ENCODE data around the gene LYZL6. TPM values are rescaled to one million over a fixed set of nuclear protein-coding genes. Genes with fewer than 3 reads are reported as not detected.
A peak's percentile ranks its signal among the peaks of the same experiment; 100 is the strongest.

The LYZL6 gene
- total RNA-seq, 1 experiment from 2014 or later: not detected

DNA sequence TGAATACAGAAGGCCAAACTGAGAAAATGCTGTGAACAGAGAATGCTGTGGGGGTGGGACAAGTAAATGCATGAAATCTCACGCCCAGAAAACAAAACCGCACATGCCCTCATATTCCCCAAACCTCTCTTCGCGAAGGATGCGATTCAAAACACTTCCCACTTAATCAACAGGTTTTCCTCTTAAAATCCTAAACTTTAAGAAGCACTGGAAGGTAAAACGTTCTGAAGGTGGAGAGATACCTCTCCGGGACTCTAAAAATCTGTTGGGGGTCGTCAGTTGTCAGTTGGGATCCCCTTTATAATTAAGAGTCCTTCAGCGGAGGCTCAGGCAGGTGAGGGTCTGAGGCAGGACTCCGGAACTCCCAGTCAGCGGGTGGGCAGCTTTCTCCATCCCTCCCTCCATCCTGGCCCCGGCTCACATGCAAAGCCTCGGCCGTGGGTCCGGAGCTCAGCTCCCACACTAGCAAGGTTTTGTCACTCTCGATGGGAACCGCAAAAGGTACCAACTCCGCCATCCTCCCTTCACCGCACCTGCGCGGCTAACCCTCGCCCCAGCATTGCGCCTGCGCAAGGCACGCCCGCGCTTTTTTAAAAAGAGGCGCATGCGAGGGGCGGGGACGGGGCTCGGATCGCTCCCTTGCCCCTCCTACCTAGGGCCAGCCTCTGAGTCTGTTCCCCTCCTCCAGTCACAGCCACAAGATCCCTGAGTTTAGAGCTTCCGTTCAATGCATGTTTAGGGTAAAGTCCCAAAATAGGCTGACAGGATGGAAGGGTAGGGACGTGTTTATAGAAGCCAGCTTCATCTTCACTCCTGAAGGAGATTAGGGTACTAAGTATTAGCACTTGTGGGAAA lies 13.1 kb downstream of the LYZL6 start, which contains the start of gene RDM1:
Gene RDM1, minus strand, starts transcription at position 563 of the 855 bp plus-strand sequence. Its CDS starts 46 bp downstream, at position 517.
- DNase-seq: peak; percentile 97
- no peaks in the 10 kb centered on the region for H3K36me3 ChIP-seq (replicated peaks; ENCODE audit: control insufficient read depth, insufficient read depth, low read length)
- H3K4me3 ChIP-seq (ENCODE audit: insufficient read depth, low read depth, low read length): peak within 1 kb of the TSS; percentile 76
- peaks cover 1% of the 10 kb centered on the region; the same call in 1 of the 2 replicates for H3K27me3 ChIP-seq (ENCODE audit: control insufficient read depth, insufficient read depth, low read length)

DNA sequence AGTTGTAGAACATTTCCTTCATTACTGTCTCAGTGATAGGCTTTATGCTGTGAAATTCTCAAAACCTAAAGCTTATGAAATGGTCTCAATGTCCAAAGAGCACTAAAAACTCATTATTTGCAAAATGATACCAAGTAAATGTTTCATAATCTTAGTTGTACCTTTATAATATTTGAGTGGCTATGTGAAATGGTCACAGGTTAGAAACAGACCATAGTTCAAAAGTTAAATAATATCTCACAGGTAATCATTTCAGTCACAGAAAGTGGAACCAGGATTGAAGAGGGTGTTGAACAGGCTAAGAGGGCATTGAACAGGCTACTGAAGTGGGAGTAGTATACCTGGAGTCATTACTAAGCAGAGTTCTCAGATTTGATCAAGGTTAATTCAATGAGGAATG lies 15.8 kb downstream of the LYZL6 start:
- Histone ChIP-seq H3K27me3 (ENCODE audit: control insufficient read depth, insufficient read depth, low read length) (peaks cover 1% of the 10 kb centered on the region; the same call in 1 of the 2 replicates), H3K4me3 (ENCODE audit: insufficient read depth, low read depth, low read length) (no peak overlapping the region), H3K36me3 (replicated peaks; ENCODE audit: control insufficient read depth, insufficient read depth, low read length) (peaks cover 1% of the 10 kb centered on the region; the same call in 1 of the 2 replicates)
- no peak for DNase-seq

DNA sequence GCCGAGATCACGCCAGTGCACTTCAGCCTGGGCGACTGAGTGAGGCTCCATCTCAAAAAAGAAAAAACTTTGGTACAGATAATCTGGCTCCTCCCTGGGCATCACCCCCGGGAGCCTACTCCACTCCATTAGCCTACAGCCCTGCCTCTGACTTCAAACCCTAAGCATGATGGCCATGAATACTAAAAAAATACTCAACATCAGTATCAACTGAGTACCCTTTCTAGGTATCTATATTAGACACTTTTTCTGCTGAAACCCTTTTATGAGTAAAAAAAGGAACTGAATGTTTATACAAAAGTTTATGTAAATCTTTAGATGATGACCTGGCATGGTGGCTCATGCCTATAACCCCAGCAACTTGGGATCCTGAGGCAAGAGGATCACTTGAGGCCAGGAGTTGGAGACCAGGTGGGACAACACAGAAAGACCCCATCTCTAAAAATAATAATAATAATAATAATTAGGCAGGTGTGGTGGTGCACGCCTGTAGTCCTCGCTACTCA lies 19.9 kb downstream of the LYZL6 start:
- H3K36me3 ChIP-seq (replicated peaks; ENCODE audit: control insufficient read depth, insufficient read depth, low read length): peaks cover 1% of the 10 kb centered on the region; the same call in 1 of the 2 replicates
- H3K4me3 ChIP-seq (ENCODE audit: insufficient read depth, low read depth, low read length): no peak overlapping the region
- no peak for DNase-seq
- no peaks in the 10 kb centered on the region for H3K27me3 ChIP-seq (ENCODE audit: control insufficient read depth, insufficient read depth, low read length)

DNA sequence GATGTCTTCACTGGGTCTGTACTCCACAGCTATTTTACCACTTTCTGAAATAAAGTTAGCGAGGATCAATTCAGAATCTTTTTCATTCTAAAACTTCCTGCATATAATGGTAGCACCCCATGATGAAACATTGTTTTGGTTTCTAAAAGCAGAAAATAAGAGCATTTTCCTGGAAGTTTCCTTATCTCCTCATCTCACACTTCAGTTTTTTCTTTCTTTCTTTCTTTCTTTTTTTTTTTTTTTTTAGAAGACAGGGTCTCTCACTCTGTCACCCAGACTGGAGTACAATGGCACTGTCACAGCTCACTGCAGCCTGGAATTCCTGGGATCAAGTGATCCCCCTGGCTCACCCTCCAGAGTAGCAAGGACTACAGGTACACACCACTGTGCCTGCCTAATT lies 23.3 kb downstream of the LYZL6 start:
- Histone ChIP-seq H3K36me3 (replicated peaks; ENCODE audit: control insufficient read depth, insufficient read depth, low read length) (peaks cover 1% of the 10 kb centered on the region; the same call in 1 of the 2 replicates), H3K27me3 (ENCODE audit: control insufficient read depth, insufficient read depth, low read length) (no peaks in the 10 kb centered on the region), H3K4me3 (ENCODE audit: insufficient read depth, low read depth, low read length) (no peak overlapping the region)
- DNase-seq: no peak

DNA sequence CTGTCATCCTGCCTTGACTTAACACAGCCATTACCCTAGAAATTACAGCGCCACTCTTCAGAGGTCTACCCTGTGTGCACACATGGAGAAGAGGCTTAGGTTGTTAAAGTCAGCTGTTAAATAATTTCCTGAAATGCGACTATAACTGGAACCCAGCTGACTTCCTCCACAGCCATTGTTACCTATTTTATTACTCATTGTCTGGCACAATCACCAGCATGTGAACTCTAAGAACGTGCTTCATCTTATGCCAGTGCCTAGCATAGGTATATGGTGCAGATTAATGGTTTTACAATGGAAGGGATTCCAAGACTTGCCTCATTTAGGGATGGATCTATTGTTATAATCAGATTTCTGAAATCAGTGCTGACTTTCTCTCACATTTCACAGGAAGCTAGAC lies 24.8 kb downstream of the LYZL6 start:
- no peak overlapping the region for H3K4me3 ChIP-seq (ENCODE audit: insufficient read depth, low read depth, low read length)
- DNase-seq: no peak
- no peaks in the 10 kb centered on the region for H3K27me3 ChIP-seq (ENCODE audit: control insufficient read depth, insufficient read depth, low read length)
- no peaks in the 10 kb centered on the region for H3K36me3 ChIP-seq (replicated peaks; ENCODE audit: control insufficient read depth, insufficient read depth, low read length)

DNA sequence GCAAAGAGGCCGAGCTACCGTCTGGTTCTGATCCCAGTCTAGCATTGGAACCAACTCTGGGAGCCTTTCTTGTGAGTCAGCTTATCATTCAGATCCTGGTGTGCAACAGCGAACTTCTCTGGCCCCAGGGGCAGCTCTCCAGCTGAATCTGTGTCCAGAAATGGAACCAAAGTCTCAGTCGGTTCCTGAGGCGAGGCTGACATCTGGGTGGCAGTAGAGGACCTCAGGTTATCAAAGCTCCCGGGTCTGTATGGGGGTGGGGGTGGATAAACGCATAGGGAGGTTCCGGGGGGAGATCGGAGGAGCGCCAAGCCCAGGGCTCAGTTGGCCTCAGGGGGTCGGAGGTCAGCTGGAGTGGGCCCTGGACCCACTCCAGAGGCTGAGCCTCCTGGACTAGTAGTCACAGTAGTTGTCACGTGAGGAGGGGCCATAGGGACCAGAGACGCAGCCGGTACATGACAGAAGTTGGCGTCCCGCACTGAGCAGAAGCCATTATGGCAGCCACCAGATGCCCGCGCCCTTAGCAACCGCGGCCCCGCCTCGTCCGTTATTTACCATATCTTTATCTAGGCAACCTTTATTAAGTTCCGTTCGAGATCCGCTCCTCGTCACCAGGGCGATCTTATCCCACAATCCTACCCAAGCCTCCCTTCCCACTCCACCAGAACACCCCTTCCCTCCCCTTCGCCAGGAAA lies 25.8 kb downstream of the LYZL6 start:
- no peaks in the 10 kb centered on the region for H3K27me3 ChIP-seq (ENCODE audit: control insufficient read depth, insufficient read depth, low read length)
- no peak for DNase-seq
- H3K4me3 ChIP-seq (ENCODE audit: insufficient read depth, low read depth, low read length): no peak overlapping the region
- no peaks in the 10 kb centered on the region for H3K36me3 ChIP-seq (replicated peaks; ENCODE audit: control insufficient read depth, insufficient read depth, low read length)

DNA sequence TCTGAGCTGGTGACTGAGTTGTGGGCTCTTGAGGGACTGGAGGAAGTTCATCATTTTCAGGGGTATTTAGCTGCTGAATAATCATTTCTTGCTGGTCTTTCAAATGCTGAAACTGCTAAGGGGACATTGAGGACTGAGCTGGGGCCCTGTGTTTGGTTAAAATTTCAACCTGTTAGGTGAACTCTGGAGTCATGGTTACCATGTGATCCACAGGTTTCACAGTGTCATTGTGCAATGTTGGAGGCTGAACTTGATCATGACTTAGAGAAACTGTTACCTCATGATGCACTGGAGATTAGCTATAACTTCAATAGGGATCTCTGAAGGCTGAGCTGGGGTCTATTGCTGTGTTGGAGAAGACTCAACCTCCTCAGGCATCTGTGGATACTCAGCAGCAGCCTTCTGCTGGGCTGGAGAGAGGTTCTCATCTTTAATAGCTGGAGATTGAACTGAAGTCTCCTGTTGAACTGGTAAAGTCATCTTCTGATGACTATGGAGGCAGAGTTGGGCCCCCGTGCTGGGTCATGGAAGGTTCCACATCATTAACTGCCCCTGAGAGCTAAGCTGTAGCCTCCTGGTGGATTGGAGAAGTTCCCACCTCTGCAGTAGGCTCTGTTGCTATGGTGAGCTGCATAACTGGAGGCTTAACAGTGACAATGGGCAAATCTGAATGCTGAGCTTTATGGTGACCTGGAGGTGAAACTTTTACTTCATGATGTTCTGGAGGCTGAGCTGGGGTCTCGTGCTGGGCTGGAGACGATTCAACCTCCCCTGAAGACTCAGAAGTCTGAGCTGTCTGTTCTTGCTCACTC lies 28.2 kb downstream of the LYZL6 start:
- H3K27me3 ChIP-seq (ENCODE audit: control insufficient read depth, insufficient read depth, low read length): no peaks in the 10 kb centered on the region
- DNase-seq: no peak
- no peaks in the 10 kb centered on the region for H3K36me3 ChIP-seq (replicated peaks; ENCODE audit: control insufficient read depth, insufficient read depth, low read length)
- no peak overlapping the region for H3K4me3 ChIP-seq (ENCODE audit: insufficient read depth, low read depth, low read length)

DNA sequence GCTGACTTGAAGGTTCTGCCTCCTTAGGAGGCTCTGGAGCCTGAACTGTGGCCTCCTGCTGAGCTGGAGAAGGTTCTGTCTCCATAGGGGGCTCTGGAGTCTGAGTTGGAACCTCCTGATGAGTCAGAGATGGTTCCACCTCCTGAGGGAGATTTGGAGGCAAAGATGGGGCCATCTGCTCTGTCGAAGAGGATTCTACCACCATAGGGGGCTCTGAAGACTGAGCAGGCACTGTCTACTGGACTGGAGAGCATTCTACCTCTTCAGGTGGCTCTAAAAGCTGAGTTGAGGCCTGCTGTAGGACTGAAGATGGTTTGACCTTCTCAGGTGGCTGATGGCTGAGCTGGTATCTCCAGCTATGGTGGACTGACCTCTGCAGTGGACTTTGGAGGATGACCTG lies 29.2 kb downstream of the LYZL6 start:
- Histone ChIP-seq H3K36me3 (replicated peaks; ENCODE audit: control insufficient read depth, insufficient read depth, low read length) (no peaks in the 10 kb centered on the region), H3K4me3 (ENCODE audit: insufficient read depth, low read depth, low read length) (no peak overlapping the region), H3K27me3 (ENCODE audit: control insufficient read depth, insufficient read depth, low read length) (no peaks in the 10 kb centered on the region)
- DNase-seq: no peak

DNA sequence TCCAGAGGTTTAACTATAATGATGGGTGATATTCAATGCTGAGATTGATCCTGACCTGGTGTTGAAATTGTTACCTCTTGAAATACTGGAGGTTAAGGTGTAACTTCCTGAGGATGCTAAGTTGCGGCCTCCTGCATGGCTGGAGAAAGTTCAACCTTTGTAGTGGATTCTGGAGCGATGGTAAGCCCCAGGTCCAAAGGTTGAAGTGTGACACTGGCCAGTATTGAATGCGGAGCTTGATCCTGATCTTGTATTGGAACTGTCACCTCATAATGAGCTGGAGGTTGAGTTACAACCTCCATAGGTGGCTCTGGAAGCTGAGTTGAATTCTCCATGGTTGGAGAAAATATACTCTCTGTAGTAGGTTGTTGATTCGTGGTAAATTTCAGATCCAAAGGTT lies 29.9 kb downstream of the LYZL6 start:
- H3K4me3 ChIP-seq (ENCODE audit: insufficient read depth, low read depth, low read length): no peak overlapping the region
- H3K27me3 ChIP-seq (ENCODE audit: control insufficient read depth, insufficient read depth, low read length): no peaks in the 10 kb centered on the region
- no peaks in the 10 kb centered on the region for H3K36me3 ChIP-seq (replicated peaks; ENCODE audit: control insufficient read depth, insufficient read depth, low read length)
- no peak for DNase-seq

DNA sequence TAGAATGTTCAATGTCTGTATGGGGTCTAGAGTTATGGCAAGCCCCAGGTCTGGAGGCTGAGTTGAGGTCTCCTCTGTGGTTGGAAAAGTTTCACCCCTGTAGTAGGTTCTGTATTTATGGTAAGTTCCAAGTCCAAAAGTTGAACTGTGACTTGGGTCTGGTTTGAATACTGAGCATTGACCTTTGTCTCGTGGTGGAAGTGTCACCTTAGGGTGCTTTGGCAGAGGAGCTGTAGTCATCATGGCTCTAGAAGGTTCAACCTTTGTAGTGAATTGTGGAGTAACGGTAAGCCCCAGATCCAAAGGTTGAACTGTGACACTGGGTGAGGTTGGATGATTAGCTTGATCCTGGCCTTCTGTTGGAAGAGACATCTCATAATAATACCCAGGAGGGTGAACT lies 30.6 kb downstream of the LYZL6 start:
- Histone ChIP-seq H3K4me3 (ENCODE audit: insufficient read depth, low read depth, low read length) (no peak overlapping the region), H3K36me3 (replicated peaks; ENCODE audit: control insufficient read depth, insufficient read depth, low read length) (no peaks in the 10 kb centered on the region), H3K27me3 (ENCODE audit: control insufficient read depth, insufficient read depth, low read length) (no peaks in the 10 kb centered on the region)
- DNase-seq: no peak

DNA sequence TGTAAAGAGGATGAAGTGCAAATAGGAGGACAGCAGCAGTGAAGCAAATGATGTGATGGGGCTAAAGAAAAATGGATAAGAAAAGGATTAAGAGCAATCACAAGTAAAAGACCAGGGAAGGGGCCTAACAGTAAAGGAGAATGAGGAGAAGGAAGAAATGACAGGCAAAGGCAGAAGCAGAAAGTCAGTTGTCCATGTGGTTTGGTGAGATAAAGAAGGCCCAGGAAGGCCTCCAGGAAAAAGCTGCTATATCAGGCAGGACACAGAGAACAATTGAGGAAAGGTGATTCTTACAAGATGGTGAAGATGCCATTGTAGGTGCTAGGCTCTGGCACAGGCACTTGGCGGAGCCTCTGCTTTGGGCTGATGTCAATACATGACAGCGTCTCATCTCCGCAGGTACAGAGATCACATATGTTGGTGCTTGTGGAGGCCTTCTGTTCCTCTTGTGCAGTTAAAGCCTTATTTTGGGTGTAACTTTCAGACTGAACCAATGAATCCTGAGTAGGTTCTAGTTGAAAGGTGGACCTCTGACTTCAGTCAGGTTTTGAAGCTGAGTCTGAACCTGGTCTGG lies 31.1 kb downstream of the LYZL6 start:
- Histone ChIP-seq H3K36me3 (replicated peaks; ENCODE audit: control insufficient read depth, insufficient read depth, low read length) (no peaks in the 10 kb centered on the region), H3K4me3 (ENCODE audit: insufficient read depth, low read depth, low read length) (no peak overlapping the region), H3K27me3 (ENCODE audit: control insufficient read depth, insufficient read depth, low read length) (no peaks in the 10 kb centered on the region)
- no peak for DNase-seq

DNA sequence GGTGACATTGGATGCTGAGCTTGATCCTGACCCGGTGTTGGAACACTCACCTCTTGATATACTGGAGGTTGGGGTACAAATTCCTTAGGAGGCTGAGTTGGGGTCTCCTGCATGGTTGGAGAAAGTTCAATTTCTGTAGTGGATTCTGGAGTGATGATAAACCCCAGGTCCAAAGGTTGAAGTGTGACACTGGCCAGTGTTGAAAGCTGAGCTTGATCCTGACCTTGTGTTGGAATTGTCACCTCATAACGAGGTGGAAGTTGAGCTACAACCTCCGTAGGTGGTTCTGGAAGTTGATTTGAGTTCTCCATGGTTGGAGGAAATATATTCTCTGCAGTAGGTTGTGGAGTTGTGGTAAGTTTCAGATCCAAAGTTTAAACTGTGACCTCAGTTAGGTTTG lies 34.1 kb downstream of the LYZL6 start:
- H3K27me3 ChIP-seq (ENCODE audit: control insufficient read depth, insufficient read depth, low read length): no peaks in the 10 kb centered on the region
- DNase-seq: no peak
- no peaks in the 10 kb centered on the region for H3K36me3 ChIP-seq (replicated peaks; ENCODE audit: control insufficient read depth, insufficient read depth, low read length)
- H3K4me3 ChIP-seq (ENCODE audit: insufficient read depth, low read depth, low read length): no peak overlapping the region

DNA sequence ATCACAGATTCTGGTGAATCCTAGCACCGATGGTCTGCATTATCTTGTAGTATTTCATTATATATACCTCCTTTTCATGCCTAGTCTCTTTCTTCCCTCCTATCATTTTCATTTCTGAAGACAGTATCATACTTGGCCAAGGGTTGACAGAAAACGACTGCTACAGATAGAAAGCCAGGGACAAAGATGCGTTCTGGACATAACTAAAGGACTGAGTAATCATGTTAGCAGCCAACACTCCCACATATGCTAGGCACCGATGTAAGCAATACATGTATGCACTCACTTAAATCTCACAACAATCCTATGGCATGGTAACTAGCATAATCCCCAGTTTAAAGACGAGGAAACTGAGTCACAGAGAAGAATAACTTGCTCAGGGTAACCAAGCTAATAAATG lies 35.8 kb downstream of the LYZL6 start:
- no peak for DNase-seq
- no peak overlapping the region for H3K4me3 ChIP-seq (ENCODE audit: insufficient read depth, low read depth, low read length)
- H3K27me3 ChIP-seq (ENCODE audit: control insufficient read depth, insufficient read depth, low read length): no peaks in the 10 kb centered on the region
- no peaks in the 10 kb centered on the region for H3K36me3 ChIP-seq (replicated peaks; ENCODE audit: control insufficient read depth, insufficient read depth, low read length)
